Peyer's patch (tissue), 4 donors: ENCODE measurements around the gene SGMS2. TPM values are rescaled to one million over a fixed set of nuclear protein-coding genes. Genes with fewer than 3 reads are reported as not detected.

Experiments
- DNase-seq, 3 donors: peaks; one replicate each; pipeline ENCODE4 v3.0.0-alpha.2; 2017 to 2019
- H3K27ac ChIP-seq, 4 donors: fragments of 200-600 bp; sonication (generic); one replicate each; pipeline ENCODE4 v1.5.1; 2016 to 2019
- H3K27me3 ChIP-seq, 2 donors: fragments of 200-600 bp; sonication (generic); one replicate each; pipeline ENCODE4 v1.5.1; 2019
- H3K36me3 ChIP-seq, 3 donors: fragments of 200-600 bp; sonication (generic); one replicate each; pipeline ENCODE4 v1.5.1; 2016 to 2019
- H3K4me1 ChIP-seq, 4 donors: fragments of 200-600 bp; sonication (generic); one replicate each; pipeline ENCODE4 v1.5.1; 2016 to 2019
- H3K4me3 ChIP-seq, 4 donors: fragments of 200-600 bp; sonication (generic); 1 replicate in 3 of 4; 2 replicates in 1 of 4; pipeline ENCODE4 v1.5.1; 2016 to 2019; ENCODE audit warnings: mild to moderate bottlenecking in 1 of 4
- H3K9me3 ChIP-seq, 4 donors: fragments of 200-600 bp; sonication (generic); one replicate each; pipeline ENCODE4 v1.5.1; 2016 to 2019; ENCODE audit warnings: mild to moderate bottlenecking in 1 of 4
- POLR2A ChIP-seq, 2 donors: fragments of 450-650 bp; IDR thresholded peaks; one replicate each; pipeline ENCODE4 v1.5.1; 2017; ENCODE audit warnings: antibody characterized with exemption in 2 of 2, mild to moderate bottlenecking in 2 of 2, moderate library complexity in 2 of 2
- total RNA-seq, 4 donors: library from RNA; depleted of rRNA; stranded (reverse); fragments of >200 nt; gene quantifications; one replicate each; pipeline ENCODE4 v1.1.0, GENCODE V29; 2016
- TF ChIP-seq, protein P1 (sequence below), 6 experiments: fragments of 450-650 bp in 4 of 6; fragments of 200-600 bp in 2 of 6; sonication (generic) in 1 of 6; IDR thresholded peaks; one replicate each; pipeline ENCODE4 v1.5.1; 2017 to 2019; ENCODE audit warnings: antibody characterized with exemption in 6 of 6, mild to moderate bottlenecking in 3 of 6, moderate library complexity in 1 of 6

The SGMS2 gene
- total RNA-seq, 4 donors from 2014 or later = 40.4 to 350 (median 254) TPM

DNA sequence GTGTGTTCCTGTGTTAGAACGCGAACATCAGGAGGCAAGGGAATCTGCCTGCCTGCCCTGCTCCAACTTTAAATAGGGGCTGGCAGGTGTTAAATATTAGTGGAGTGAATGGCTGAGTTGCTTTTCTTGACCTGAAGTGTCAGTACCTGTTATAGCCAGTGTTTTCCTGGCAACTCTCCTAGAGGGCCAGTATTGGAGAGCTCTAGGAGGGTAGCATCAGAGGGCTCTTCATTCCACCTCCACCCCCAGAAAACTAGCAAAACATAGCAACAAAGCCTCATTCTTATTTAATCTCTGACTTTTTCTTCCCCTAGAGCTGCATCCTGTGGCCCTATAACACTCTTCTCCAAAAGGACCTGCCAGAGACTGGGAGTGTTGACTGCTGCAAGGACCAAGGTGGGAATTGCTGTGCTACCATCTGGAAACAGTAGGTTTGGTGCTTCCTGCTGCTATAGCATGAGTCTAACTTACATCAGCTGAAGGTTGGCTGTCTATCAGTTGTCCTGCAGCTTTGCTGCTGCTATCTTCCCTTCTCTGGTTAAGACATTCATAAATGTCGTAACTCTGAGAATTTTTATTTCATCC lies 33.5 kb downstream of the SGMS2 start:
- Histone ChIP-seq H3K36me3 (peaks cover 0 to 5% (median 0%) of the 10 kb centered on the region in 3 donors), H3K27me3 (no peaks in the 10 kb centered on the region), H3K27ac (no peak overlapping the region), H3K9me3 (no peaks in the 10 kb centered on the region), H3K4me3 (no peak overlapping the region), H3K4me1 (peaks cover 0 to 16% (median 1%) of the 10 kb centered on the region in 4 donors)
- no peak for DNase-seq
- TF ChIP-seq POLR2A (IDR thresholded peaks at IDR 0.05) = no peak
- TF ChIP-seq, protein P1, sequence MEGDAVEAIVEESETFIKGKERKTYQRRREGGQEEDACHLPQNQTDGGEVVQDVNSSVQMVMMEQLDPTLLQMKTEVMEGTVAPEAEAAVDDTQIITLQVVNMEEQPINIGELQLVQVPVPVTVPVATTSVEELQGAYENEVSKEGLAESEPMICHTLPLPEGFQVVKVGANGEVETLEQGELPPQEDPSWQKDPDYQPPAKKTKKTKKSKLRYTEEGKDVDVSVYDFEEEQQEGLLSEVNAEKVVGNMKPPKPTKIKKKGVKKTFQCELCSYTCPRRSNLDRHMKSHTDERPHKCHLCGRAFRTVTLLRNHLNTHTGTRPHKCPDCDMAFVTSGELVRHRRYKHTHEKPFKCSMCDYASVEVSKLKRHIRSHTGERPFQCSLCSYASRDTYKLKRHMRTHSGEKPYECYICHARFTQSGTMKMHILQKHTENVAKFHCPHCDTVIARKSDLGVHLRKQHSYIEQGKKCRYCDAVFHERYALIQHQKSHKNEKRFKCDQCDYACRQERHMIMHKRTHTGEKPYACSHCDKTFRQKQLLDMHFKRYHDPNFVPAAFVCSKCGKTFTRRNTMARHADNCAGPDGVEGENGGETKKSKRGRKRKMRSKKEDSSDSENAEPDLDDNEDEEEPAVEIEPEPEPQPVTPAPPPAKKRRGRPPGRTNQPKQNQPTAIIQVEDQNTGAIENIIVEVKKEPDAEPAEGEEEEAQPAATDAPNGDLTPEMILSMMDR (IDR thresholded peaks at IDR 0.05) = no peak

DNA sequence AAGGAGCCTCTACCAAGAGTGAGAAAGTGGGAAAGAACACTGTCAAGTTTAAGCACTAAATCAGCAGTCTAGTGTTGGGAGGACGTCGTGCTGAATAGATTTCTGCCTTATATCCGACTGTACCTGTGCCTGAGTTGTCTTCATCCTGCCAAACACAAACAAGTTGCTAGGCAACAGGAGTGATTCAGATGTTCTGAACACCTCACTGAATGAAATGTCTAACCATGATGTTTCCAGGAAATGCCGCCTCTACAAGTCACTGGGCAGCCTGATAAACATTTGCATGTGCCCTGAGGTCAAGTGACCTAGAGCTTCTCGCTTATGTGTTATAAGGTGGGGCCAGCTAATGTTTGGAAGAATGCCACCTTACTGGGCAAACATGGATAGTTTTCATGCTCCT lies 37.9 kb downstream of the SGMS2 start:
- Histone ChIP-seq H3K4me3 (no peak overlapping the region), H3K27me3 (no peaks in the 10 kb centered on the region), H3K36me3 (peaks cover 0 to 5% (median 0%) of the 10 kb centered on the region in 3 donors), H3K4me1 (peaks cover 0 to 12% (median 3%) of the 10 kb centered on the region in 4 donors), H3K9me3 (no peaks in the 10 kb centered on the region), H3K27ac (peak overlapping the region in 2 of 4 donors; percentile 45 to 60)
- no peak for TF ChIP-seq POLR2A (IDR thresholded peaks at IDR 0.05)
- TF ChIP-seq, protein P1 (IDR thresholded peaks at IDR 0.05) = no peak
- peak in 1 of 3 donors; percentile 76 for DNase-seq

DNA sequence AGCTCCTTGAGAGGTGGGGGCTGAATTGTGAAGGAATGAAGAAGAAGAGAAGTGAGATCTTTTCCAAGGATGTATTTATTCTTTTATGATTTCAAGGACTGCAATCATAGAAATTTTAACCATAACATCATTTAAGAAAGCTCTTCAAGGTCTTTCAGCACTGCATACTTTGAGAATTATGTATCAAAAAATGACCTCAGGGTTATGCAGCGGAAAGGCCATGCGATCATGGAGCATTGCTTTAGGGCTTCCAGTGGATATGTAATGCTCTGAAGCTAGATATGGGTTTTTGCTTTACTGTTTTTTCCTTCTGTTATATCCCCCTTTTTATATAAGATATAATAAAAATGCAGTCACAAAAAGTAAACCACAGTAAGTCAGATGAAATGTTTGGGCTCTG lies 38.7 kb downstream of the SGMS2 start:
- Histone ChIP-seq H3K27me3 (no peaks in the 10 kb centered on the region), H3K4me3 (no peak overlapping the region), H3K9me3 (no peaks in the 10 kb centered on the region), H3K36me3 (peaks cover 0 to 5% (median 0%) of the 10 kb centered on the region in 3 donors), H3K4me1 (peaks cover 0 to 12% (median 3%) of the 10 kb centered on the region in 4 donors), H3K27ac (peak overlapping the region in 2 of 4 donors; percentile 60 to 64)
- DNase-seq = no peak
- TF ChIP-seq POLR2A (IDR thresholded peaks at IDR 0.05) = no peak
- TF ChIP-seq, protein P1 (IDR thresholded peaks at IDR 0.05) = no peak

DNA sequence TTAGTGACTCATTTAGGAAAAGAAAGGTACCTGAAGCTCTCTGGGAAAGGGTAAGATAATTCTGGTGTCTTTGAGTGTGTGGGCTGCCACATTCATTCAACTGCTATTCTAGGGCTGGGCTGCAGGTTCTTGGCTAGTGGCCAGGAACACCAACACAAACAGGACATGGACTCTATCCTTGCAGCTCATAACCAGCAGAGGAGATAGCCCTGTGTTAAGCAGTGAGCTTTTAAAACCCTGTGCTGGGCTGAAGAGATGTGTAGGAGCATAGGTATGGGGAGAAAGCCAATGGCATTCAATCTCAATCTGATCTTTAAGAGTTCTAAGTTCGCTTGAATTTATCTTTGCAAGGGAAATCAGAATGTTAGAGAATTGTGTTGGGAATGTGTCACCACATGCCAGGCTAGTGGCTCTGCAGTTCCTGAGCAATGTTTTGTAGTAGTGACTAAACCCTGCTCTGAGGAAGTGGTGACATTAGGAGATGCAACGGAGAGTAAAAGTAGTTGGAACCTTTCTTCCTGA lies 39.2 kb downstream of the SGMS2 start:
- Histone ChIP-seq H3K27me3 (no peaks in the 10 kb centered on the region), H3K9me3 (no peaks in the 10 kb centered on the region), H3K36me3 (peaks cover 0 to 5% (median 0%) of the 10 kb centered on the region in 3 donors), H3K27ac (peak overlapping the region in 2 of 4 donors; percentile 60 to 64), H3K4me1 (peaks cover 0 to 12% (median 3%) of the 10 kb centered on the region in 4 donors), H3K4me3 (no peak overlapping the region)
- peak in 2 of 3 donors; percentile 72 to 77 for DNase-seq
- TF ChIP-seq, protein P1 (IDR thresholded peaks at IDR 0.05) = peak in 3 of 6 experiments; percentile 38 to 48 (median 45)
- TF ChIP-seq POLR2A (IDR thresholded peaks at IDR 0.05) = peak in 1 of 2 donors; percentile 14

DNA sequence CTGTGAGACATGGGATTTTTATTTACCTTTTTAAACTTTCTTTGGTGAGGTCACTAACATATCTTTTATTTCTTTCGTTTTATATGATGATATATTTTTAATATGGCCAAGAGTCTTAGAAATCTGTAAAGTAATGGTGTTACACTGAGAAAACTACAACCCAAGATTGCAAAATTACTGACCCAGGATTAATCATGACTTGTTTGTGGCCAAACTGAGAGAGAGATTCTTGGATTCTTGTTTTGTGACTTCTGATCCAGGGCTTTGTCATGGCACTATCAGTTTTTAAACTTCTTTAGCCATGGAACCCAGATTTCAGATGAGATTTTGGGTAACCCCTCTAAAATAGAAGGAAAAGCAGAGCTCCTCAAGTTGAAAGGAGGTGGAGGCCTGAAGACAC lies 42.0 kb downstream of the SGMS2 start:
- no peak for TF ChIP-seq POLR2A (IDR thresholded peaks at IDR 0.05)
- TF ChIP-seq, protein P1 (IDR thresholded peaks at IDR 0.05) = no peak
- no peaks in the 10 kb centered on the region for H3K9me3 ChIP-seq
- no peaks in the 10 kb centered on the region for H3K36me3 ChIP-seq
- H3K27ac ChIP-seq = no peak overlapping the region
- peaks cover 0 to 12% (median 3%) of the 10 kb centered on the region in 4 donors for H3K4me1 ChIP-seq
- no peak overlapping the region for H3K4me3 ChIP-seq
- no peaks in the 10 kb centered on the region for H3K27me3 ChIP-seq
- DNase-seq = no peak
